Fibroblast of pulmonary artery (primary cell): ENCODE results near the gene ESPN.

Experiments used
- DNase-seq: peaks from one replicate; pipeline ENCODE4 v3.0.0-alpha.2; 2010; ENCODE audit warnings: low read depth
- H3K4me3 ChIP-seq: replicated peaks from 2 replicates; pipeline ENCODE4 v1.5.1; 2011; ENCODE audit warnings: low read depth, mild to moderate bottlenecking, control low read depth, low read length, moderate library complexity
- TF ChIP-seq, protein P1 (sequence below): IDR thresholded peaks from 2 replicates; pipeline ENCODE4 v1.5.1; 2011; ENCODE audit warnings: mild to moderate bottlenecking, control low read depth, low read length, inconsistent platforms; ENCODE audit errors: missing control alignments

The ESPN gene

DNA sequence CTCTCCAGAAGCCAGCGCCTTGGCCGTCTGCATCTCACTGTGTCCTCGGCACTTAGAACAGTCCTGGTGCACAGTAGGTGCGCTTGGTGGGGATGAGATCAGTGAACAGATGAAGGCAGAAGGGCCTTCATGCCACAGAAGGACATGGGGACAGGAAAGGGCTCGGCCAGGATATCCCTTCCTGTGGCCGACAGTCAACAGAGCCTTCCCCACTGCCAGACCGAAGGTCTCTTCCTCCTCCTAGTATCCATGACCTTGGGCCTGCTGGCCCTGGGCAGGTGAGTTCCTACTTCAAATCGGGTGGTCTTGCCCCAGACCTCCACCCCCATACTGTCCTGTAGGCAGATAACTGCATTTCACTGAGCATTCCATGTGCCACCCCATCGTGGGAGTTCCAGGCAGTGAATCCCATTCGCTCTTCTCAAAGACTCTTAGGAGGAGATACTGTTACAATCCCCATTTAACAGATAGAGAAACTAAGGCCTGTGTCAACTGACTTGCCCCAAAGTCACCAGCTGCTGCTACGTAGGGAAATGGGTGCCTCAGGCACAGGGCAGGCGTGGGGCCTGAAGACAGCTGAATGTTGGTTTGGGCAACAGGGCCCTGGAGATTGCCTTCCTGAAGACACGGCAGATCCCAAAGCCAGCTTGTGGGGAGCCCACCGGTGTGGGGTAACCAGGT is 63.4 kb downstream of the ESPN start:
- TF ChIP-seq, protein P1, sequence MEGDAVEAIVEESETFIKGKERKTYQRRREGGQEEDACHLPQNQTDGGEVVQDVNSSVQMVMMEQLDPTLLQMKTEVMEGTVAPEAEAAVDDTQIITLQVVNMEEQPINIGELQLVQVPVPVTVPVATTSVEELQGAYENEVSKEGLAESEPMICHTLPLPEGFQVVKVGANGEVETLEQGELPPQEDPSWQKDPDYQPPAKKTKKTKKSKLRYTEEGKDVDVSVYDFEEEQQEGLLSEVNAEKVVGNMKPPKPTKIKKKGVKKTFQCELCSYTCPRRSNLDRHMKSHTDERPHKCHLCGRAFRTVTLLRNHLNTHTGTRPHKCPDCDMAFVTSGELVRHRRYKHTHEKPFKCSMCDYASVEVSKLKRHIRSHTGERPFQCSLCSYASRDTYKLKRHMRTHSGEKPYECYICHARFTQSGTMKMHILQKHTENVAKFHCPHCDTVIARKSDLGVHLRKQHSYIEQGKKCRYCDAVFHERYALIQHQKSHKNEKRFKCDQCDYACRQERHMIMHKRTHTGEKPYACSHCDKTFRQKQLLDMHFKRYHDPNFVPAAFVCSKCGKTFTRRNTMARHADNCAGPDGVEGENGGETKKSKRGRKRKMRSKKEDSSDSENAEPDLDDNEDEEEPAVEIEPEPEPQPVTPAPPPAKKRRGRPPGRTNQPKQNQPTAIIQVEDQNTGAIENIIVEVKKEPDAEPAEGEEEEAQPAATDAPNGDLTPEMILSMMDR = no peak
- no peak overlapping the region for H3K4me3 ChIP-seq
- DNase-seq = no peak

DNA sequence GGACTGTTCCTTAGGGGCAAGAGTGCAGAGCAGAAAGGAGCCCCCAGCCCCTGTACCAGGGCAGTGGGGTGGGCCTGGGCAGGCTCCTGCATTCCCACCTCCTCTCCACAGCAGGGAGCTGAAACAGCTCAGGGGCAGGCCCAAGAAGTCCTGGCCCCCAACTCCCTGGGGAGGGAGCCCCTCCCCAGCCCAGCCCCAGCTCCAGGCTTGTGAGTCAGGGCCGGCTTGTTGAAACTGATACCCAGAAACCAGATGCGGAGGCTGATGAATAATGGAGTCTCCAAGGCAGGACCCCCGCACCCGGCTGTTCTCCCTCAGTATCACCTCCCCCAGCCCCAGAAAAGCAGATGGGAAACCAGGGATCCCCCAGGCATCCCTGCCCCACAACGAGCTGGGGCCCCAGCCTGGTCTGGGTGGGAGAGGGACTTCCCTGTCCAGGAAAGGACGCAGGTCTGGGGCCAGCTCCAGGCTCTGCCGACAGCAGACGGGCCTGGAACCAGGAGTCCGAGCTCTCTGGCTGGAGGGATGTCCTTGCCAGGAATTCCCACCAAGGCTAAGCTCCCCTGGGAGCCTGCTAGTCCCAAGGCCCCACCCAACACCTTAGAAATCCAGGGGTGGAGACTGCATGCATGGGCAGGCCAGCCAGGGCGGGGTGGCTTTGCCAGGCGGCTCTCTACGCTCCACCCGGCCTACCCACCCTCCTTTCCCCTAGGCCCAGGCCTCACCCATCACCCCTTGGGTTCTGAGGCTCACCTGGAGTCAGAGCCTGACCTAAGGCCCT is 64.2 kb downstream of the ESPN start:
- no peak for DNase-seq
- TF ChIP-seq, protein P1 = no peak
- no peak overlapping the region for H3K4me3 ChIP-seq

DNA sequence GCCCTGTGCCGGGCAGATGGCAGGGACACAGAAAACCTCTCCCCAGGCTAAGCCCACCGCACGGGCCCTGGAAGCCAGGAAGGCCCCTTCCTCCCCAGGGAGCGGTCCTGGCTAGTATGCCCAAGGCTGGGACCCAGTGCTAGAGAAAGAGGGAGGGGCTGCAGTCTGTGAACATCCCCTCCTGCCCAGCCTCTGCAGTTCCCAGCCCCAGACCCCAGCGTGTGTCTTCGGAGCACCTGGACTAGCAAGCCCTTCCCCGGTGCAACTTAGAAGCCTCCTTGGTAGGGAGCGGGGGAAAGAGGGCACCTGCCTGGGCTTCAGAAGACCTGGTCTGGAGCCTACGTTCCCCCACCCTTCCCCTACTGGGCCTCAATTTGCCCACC is 64.8 kb downstream of the ESPN start:
- no peak for DNase-seq
- no peak overlapping the region for H3K4me3 ChIP-seq
- TF ChIP-seq, protein P1 = no peak

DNA sequence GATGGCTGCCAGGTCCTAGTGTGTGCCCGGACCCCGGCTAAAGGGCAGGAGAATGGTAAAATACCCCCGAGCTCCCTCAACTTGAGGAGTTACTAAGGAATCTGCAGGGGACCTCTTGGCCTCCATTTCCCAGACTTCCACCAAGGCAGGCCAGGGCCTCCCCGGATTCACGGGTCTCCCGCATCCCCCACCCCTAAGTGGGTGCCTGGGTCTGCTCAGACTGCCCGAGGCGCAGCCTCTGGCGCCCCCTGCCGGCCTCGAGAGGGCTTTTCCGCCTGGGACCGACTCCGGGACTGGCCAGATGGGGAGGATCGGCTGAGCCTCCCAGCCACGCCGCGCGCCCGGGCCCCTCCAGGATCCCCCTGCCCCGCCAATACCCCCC is 65.2 kb downstream of the ESPN start:
- peak overlapping the region; percentile 87 for H3K4me3 ChIP-seq
- TF ChIP-seq, protein P1 = peak; percentile 83
- peak; percentile 78 for DNase-seq

DNA sequence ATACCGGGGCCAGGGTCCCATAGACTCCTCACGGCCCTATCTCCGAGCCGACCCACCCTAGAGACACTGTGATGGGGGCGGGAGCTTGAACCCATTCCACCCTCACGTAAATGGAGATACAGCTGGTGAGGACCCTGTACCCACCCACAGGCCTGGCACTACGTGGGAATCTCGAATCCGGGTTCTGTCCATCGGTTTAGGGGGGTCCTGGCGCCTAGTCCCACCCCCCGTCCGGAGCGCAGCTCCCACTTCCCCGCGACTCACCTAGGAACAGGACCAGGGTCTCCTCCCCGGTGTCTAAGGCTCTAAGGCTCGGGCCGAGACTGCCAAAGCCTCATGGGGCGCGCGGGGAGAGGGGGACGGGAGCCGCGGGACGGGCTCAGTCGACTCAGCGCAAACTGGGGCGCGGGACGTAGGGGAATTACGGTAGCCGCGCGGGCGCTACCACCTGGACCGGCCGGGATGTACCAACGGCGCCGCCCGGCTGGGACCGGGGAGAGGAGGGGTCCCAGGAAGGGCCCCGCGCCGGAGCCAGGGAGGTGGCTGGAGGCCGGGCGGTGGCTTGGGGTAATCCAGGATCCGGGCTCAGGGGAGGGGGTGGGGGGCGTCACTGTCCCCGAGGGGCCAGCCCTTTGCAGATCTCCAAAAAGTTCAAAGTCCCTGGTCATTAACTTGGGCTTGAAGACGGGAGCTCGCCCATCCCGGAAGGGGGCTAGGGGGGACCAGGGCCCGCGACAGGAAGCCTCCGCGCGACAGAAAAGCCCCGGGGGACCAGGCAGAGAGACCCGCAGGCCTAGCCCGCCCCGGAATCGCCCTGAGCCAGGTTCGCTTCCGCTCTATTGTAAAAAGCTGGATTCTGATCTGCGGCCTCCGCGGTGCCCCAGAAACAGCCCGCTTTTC is 65.9 kb downstream of the ESPN start:
- H3K4me3 ChIP-seq = peak overlapping the region; percentile 87
- DNase-seq = peak; percentile 76
- TF ChIP-seq, protein P1 = no peak

DNA sequence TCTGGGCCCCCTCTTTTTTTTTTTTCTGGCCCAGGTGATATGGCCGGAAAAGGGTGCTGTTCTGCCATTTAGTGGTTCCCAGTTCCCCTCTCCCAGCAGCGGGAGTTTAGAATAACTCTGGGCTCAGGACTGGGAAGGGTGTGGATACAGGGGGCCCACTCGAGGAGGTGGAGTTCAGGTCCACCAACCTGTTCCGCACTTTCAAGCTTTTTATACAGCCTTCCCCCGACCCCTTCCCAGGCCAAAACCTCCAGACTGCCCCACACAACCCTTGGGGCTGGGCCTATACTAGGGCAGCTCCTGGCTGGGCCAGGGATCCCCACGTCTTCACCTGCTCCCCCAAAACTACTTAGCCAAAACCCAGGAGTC is 66.5 kb downstream of the ESPN start:
- DNase-seq = no peak
- H3K4me3 ChIP-seq = peak overlapping the region; percentile 87
- TF ChIP-seq, protein P1 = no peak
